Anterior cingulate cortex (tissue), 58 donors: Measurements from ENCODE around the gene PRTN3.
A peak's percentile ranks its signal among the peaks of the same experiment; 100 is the strongest.
"Not testable (repeated sequence)": the region's sequence is repeated elsewhere in the genome, so short reads cannot be mapped to it uniquely, and the experiment has no call there.

Experiments
- DNase-seq, 58 donors: peaks; one replicate each; lab custom pipeline; 2025; lab: John Stamatoyannopoulos, UW

Gene PRTN3

DNA sequence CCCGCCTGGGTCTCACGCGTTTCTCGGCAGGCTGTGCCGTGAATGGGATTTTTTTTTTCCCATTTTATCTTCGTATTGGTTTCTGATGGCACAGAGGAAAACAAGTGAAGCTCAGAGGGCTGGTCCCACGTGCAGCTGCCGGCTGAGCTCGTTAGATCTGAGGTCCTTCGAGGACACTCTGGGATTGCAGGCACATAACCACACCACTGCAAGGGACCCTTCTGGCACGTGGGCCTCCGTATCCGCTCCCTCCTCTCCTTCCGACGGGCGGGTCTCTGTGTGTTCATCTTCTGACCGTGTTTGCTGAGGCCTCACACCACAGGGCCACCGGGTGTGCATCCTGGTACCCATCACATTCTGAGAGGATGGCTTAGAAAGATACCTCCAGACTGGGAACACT, 35.3 kb downstream of the PRTN3 start:
- peak in 4 of 58 donors; percentile 14 to 29 (median 21) for DNase-seq

DNA sequence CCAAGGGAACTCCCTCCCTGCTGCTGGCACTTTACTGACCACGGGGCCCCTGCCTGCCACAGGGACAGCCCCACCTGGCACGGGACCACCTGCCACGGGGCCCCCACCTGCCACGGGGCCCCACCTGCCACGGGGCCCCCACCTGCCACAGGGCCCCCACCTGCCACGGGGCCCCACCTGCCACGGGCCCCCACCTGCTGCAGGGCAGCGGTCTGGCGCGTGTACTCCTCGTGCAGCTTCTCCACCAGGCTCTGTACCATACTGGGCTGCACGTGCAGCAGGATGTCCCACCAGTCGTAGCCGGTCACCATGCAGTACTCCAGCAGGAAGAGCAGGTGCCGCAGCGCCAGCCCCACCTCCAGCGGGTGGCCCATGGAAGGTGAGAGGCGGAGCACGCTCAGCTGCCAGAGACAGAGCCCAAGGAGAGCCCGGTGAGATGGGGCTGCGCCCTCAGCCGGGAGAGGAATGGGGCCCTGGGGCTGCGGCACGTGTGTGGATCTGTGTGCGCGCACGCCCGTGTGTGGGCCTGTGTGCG, 36.0 kb downstream of the PRTN3 start:
- no peak for DNase-seq

DNA sequence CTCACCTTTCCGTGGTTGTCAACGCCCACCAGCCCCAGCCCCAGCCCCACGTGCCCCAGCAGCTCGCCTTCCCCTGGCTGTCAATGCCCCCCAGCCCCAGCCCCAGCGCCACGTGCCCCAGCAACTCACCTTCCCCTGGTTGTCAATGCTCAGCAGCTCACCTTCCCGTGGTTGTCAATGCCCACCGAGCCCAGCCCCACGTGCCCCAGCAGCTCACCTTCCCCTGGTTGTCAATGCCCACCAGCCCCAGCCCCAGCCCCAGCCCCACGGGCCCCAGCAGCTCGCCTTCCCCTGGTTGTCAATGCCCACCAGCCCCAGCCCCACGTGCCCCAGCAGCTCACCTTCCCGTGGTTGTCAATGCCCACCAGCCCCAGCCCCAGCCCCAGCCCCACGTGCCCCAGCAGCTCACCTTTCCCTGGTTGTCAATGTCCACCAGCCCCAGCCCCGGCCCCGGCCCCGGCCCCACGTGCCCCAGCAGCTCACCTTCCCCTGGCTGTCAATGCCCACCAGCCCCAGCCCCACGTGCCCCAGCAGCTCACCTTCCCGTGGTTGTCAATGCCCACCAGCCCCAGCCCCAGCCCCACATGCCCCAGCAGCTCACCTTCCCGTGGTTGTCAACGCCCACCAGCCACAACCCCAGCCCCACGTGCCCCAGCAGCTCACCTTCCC, 37.3 kb downstream of the PRTN3 start:
- peak in 1 of 58 donors; percentile 14 for DNase-seq

- DNase-seq: peak in 3 of 58 donors; percentile 21 to 42 (median 24)
Measured at GRCh38 chr19:878751-879561, 38.2 kb downstream of the PRTN3 start.

DNA sequence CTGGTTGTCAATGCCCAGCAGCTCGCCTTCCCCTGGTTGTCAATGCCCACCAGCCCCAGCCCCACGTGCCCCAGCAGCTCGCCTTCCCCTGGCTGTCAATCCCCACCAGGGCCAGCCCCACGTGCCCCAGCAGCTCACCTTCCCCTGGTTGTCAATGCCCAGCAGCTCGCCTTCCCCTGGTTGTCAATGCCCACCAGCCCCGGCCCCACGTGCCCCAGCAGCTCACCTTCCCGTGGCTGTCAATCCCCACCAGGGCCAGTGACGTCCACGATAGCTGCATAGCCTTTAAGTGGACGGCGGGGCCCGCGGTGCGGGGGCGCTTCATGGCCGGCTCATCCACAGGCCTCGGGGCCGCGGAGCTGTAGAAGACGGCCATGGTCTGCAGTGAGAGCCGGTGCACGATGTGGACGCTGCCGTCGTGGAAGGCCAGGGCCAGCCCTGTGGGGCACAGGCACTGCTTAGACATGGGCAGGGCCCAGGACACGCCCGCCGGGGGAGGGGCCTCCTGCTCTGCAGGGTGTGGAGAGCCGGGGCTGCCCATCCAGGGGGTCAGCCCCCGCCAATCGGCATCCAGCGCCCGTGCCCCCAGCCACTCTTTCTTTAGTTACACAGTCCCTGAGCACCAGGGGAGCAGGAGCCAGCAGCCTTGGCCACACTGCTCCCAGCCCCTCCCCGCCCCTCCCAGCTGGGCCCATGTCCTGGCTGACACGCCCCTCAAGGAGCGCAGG, 39.1 kb downstream of the PRTN3 start:
- DNase-seq: peak in 3 of 58 donors; percentile 9 to 28 (median 23)

DNA sequence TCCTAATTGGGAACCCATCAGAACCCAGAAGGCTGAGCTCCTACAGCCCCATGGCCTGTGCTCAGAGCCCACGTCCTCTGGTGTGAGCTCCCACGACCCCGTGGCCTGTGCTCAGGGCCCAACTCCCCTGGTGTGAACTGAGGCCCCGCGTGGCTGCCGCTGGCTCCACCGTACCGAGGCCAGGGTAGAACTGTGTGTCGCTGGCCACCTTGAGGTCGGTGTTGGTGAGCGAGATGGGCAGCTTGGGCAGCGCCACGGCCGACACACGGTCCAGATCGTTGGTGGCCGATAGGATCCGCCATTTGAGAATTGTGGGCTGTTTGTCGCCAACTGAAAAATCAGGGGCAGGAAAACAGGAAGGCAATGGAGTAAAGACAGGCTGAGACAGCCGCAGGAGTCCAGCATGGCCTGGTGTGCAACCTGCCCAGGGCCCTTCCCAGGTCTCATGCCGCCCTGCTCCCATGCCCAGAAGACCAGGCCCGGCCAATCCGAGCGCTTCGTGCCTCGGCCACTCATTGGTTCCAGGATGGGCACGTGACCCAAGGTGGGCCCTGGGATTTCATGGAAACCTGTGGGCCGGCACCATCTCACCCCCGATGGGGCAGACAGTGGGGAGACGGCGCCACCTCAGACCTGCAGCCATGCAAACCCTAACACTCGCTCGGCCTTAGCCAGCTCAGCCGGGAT, 40.7 kb downstream of the PRTN3 start:
- no peak for DNase-seq

DNA sequence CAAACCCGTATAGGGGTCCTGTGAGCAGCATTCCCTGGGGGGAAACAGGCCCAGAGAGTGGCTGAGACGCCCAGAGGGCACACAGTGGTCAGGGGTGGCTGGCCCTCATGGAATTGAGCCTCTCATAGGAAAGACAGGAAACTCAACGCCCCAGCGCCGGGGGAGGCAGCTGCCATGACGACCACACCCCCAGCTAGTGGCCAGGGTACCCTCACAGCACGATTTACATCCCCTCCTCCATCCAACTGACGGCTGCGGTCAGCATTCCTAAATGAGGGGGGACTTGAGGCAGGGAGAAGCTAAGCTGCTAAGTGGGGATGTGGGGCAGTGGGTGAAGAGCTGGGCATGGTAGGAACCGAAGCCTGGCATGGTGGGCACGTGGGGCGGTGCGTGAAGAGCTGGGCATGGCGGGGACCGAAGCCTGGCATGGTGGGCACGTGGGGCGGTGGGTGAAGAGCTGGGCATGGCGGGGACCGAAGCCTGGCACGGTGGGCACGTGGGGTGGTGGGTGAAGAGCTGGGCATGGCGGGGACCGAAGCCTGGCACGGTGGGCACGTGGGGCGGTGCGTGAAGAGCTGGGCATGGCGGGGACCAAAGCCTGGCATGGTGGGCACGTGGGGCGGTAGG, 42.2 kb downstream of the PRTN3 start:
- no peak for DNase-seq

DNA sequence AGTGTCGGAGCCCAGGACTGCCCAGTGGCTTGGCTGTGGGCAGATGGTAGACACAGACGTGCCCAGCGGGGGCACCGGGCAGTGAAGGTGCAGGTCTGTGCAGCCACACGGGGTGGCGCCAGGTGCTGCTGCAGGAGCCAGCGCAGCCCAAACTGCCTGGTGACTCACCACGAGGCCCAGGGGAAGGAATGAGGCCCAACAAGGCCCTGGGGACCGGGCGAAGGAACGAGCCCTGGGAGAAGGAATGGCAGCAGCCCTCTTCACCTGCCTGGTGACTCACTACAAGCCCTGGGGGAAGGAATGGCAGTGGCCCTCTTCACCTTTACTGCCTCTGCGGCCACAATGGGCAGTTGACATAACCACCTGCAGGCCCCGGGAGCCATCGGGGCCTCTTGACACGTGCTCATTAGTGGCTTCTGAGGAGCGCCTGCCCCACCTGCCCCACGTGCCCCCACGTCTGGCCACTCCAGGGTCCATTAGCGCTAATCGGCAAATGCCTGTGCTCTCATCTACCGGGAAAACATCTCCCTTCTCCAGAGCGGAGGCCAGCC, 42.9 kb downstream of the PRTN3 start:
- DNase-seq: no peak

DNA sequence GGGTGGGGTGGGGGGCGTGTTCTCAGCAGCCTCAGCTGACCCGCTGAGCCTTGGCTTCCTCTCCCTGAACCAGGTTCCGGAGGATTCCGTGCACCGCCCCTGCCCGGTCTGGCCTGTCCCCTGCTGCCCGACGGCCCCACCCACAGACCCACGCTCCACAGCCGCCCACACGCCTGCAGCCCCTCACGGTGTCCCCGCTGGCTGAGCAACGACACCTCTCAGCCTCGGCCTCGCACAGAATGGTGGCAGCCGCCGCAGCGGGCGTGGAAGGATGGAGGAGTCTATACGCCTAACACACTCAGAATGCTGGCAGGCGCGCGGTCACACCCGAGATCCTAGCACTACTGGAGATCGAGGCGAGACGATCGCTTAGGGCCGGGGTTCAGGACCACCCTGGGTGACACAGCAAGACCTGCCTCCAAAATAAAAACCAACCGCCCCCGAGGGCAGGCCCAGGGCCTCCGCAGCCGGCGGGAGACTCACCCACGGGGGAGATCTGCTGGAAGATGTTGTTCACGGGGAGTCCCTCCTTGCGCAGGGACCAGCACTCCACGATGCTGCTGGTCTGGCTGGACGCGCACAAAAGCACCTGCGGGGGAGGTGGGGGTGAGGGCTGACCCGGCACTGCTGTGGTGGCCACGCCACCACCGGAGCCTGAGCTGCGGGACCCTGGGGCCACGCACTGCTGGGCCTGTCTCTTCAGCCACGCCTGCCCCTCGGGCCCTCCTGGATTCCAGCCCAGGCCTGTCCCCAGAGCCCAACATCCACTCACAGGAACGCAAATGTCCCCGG, 43.8 kb downstream of the PRTN3 start:
- no peak for DNase-seq

DNA sequence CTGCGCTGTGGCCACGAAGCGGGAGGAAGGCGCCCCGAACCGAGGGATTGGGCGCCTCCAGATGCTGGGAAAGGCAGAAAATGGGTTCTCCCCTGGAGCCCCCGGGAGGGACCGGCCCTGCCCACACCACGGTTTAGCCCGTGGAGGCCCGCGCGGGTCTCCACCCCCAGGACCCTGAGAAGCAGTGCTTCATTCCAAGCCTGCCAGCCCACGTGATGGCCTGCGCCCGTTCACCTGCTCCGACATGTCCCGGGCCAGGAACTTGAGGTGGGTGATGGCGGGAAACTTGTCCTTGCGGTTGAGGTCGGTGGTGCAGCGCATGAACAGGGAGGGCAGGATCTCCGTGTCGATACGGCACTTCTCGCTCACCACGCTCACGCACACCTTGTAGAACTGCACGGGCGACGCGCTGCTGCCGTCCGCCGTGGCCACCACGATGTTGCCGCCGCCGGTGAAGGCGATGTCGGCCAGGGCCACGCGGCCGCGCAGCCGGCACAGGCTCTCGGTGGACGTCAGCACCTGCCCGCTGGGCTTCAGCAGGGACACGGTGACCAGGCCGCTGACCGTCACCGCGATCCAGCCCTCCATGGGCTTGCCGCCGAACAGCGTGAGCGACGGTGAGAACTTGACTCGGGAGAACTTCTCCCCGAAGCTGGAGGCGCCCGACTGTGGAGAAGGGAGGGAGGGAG, 44.9 kb downstream of the PRTN3 start:
- no peak for DNase-seq

- DNase-seq: peak in 24 of 58 donors; percentile 11 to 80 (median 44)
Measured at GRCh38 chr19:887072-887471, 46.3 kb downstream of the PRTN3 start.

DNA sequence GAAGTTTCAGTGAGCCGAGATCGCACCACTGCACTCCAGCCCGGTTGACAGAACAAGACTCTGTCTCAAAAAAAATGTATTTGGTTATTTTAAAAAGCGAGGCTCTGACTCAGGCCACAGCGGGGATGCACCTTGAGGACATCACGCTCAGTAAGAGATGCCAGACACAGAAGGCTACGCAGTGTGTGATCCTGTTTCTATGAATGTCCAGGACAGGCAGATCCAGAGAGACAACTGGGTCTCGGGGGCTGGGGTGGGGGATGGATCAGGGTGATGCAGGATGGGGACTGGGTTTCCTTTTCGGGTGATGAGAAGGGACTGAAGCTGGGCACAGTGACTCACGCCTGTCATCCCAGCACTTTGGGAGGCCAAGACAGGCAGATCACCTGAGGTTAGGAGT, 46.8 kb downstream of the PRTN3 start:
- peak in 4 of 58 donors; percentile 9 to 27 (median 20) for DNase-seq

GRCh38 chr19:888581-889385, 48.0 kb downstream of the PRTN3 start:
- DNase-seq: no peak

DNA sequence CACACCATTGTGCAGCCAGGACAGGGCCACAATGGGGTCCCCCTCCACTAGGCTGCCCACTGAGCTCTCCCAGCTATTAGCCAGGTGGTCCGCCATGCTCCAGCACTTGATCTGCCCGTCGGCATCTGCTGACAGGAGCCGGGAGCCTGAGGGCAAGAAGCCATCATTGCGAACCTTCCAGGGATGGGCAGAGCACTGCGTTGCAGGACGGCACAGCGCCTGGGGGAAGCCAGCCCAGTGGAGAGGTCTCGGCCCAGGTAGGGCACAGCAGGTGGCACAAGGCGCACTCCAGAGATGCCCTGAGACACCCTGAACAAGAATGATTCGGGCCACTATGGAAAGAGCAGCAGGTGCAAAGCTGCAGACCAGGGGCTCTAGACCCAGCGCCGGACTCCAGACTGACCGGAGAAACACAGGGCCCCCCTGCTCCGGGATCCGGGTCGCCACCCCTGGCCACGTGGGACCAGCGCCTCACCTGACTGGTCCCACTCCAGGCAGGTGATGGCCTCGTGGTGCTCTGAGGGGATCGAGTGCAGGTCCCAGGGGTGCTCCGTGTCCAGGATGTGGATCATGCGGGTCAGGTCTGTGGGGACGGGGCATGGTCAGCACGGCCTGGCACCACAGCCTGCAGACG, 49.0 kb downstream of the PRTN3 start:
- no peak for DNase-seq

- no peak for DNase-seq
Measured at GRCh38 chr19:890831-891230, 50.0 kb downstream of the PRTN3 start.

GRCh38 chr19:891421-892200, 50.8 kb downstream of the PRTN3 start:
- DNase-seq: not testable (repeated sequence)
